RWPE2 (cell line): Measurements from ENCODE around the gene UNC5A.
A peak's percentile ranks its signal among the peaks of the same experiment; 100 is the strongest.

Experiments
- ATAC-seq: fragments of 200-7000 bp; cut with Tn5 transposase; 3 replicates; pipeline ENCODE4 v1.9.1; 2021; ENCODE audit warnings: low read depth
- DNase-seq: peaks from one replicate; pipeline ENCODE4 v3.0.0-alpha.2; 2020; ENCODE audit warnings: low spot score
- H3K27ac ChIP-seq: fragments of 450-650 bp; 2 replicates; pipeline ENCODE4 v1.5.1; 2017; ENCODE audit warnings: mild to moderate bottlenecking; ENCODE audit not compliant: poor library complexity, severe bottlenecking
- H3K27me3 ChIP-seq: fragments of 250-450 bp; sonication (Bioruptor Pico); 2 replicates; pipeline ENCODE4 v1.5.1; 2021; ENCODE audit warnings: mild to moderate bottlenecking, moderate library complexity; ENCODE audit not compliant: insufficient read depth, poor library complexity, severe bottlenecking
- H3K36me3 ChIP-seq: fragments of 250-450 bp; sonication (Bioruptor Pico); 2 replicates; pipeline ENCODE4 v1.5.1; 2020; ENCODE audit warnings: low read depth, mild to moderate bottlenecking, moderate library complexity
- H3K4me1 ChIP-seq: fragments of 250-450 bp; sonication (Bioruptor Pico); 2 replicates; pipeline ENCODE4 v1.5.1; 2021; ENCODE audit warnings: mild to moderate bottlenecking, moderate library complexity; ENCODE audit not compliant: insufficient read depth, poor library complexity, severe bottlenecking
- H3K4me3 ChIP-seq: fragments of 250-450 bp; sonication (Bioruptor Pico); 2 replicates; pipeline ENCODE4 v1.5.1; 2021; ENCODE audit warnings: mild to moderate bottlenecking, moderate library complexity; ENCODE audit not compliant: severe bottlenecking
- H3K9me3 ChIP-seq: fragments of 250-450 bp; sonication (Bioruptor Pico); 2 replicates; pipeline ENCODE4 v1.5.1; 2021; ENCODE audit warnings: mild to moderate bottlenecking, moderate library complexity; ENCODE audit not compliant: severe bottlenecking
- TF ChIP-seq, protein P1 (sequence below): fragments of 450-650 bp; IDR thresholded peaks from one replicate; pipeline ENCODE4 v1.5.1; 2017; ENCODE audit warnings: mild to moderate bottlenecking, moderate library complexity; ENCODE audit not compliant: poor library complexity, severe bottlenecking

Gene UNC5A

DNA sequence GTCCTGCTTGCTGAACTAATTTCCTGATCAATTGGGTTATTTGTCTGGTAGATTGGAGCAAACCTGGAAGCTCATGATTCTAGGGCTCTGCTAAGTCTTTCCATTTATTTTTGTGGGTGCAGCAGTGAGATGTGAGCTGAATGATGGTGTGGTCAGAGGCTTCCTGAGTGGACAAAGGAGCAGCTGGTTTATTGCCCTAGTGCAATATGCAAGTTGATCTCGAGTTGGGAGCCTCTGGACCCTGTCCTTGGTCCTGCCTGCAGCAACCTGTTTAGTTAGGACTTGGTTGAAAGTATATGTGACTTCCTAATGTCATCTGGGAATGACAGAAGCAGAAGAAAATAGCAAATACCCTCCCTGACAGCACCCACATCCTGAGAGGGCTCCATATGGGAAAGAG lies 4.2 kb upstream of the UNC5A start:
- TF ChIP-seq, protein P1, sequence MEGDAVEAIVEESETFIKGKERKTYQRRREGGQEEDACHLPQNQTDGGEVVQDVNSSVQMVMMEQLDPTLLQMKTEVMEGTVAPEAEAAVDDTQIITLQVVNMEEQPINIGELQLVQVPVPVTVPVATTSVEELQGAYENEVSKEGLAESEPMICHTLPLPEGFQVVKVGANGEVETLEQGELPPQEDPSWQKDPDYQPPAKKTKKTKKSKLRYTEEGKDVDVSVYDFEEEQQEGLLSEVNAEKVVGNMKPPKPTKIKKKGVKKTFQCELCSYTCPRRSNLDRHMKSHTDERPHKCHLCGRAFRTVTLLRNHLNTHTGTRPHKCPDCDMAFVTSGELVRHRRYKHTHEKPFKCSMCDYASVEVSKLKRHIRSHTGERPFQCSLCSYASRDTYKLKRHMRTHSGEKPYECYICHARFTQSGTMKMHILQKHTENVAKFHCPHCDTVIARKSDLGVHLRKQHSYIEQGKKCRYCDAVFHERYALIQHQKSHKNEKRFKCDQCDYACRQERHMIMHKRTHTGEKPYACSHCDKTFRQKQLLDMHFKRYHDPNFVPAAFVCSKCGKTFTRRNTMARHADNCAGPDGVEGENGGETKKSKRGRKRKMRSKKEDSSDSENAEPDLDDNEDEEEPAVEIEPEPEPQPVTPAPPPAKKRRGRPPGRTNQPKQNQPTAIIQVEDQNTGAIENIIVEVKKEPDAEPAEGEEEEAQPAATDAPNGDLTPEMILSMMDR: no peak
- H3K27me3 ChIP-seq: peaks cover 53% of the 10 kb centered on the region
- no peaks in the 10 kb centered on the region for H3K4me1 ChIP-seq
- H3K27ac ChIP-seq: no peak overlapping the region
- no peak for DNase-seq
- no peaks in the 10 kb centered on the region for H3K36me3 ChIP-seq
- no peak overlapping the region for H3K4me3 ChIP-seq
- ATAC-seq: no peak
- no peaks in the 10 kb centered on the region for H3K9me3 ChIP-seq

DNA sequence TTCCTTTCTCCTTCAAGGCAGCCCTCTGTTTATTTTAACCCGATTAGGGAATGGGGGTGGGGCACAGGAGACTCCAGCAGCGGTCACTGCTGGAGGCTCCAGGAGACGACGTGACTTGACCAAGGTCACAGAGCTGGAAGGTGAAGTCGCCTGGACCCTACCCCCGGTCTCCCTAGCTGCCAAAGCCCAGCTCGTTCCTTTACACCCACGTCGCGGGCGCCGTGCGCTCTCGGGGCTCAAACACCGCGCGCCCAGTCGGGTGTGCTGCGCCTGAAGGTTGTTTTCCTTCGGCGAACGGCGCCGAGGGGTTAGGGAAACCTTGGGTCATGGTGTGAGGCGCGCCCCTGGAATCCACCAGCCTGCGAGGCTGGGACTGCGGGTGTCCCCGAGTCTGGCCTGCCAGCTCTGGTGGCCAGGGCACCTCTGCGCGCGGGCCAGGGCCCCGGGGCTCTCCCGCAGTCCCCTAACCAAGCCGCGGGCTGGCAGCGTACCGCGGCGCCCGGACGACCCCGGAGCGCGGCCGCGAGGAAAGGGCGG lies 747 bp upstream of the UNC5A start:
- H3K4me3 ChIP-seq: peak overlapping the region; percentile 22
- ATAC-seq: no peak
- no peaks in the 10 kb centered on the region for H3K36me3 ChIP-seq
- H3K27me3 ChIP-seq: peaks cover 76% of the 10 kb centered on the region
- H3K9me3 ChIP-seq: no peaks in the 10 kb centered on the region
- no peaks in the 10 kb centered on the region for H3K4me1 ChIP-seq
- H3K27ac ChIP-seq: no peak overlapping the region
- TF ChIP-seq, protein P1: no peak
- DNase-seq: no peak

DNA sequence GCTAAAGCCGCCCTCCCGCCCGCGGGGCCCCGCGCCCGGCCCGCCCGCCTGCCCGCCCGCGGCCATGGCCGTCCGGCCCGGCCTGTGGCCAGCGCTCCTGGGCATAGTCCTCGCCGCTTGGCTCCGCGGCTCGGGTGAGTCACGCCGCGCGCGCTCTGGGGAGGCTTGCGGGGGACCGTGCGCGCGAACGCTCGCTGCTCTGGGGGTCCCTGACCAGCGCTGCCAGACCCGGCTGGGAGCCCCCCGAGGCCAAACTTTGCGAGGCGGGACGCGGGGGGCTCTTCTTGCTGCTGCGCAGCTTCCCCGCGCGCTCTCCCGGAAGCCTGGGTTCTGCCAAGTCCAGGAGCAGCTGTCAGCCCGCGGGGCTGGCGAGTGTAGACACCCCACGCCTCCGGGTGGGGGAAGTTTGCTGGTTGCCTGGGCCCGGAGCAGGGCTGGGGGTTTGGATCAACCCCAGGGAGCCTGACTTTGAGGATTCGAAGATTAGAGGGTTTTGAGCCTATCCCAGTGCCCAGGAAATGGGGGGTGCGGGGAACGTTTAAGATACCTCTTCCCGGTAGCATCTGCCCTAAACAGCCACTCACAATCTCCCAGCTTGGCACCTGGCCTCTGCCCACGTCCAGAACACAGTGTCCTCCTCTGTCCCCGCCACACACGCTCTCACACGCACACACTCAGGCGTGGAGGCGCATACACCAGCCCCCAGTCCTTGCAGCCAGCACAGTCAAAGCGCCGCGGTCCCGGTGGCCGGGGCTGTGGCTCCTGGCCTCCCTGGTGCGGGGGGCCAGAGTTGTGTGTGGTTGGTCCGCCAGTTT lies 535 bp downstream of the UNC5A start:
- no peak for ATAC-seq
- DNase-seq: no peak
- Histone ChIP-seq H3K4me3 (peak overlapping the region; percentile 22), H3K27ac (no peak overlapping the region), H3K27me3 (peaks cover 75% of the 10 kb centered on the region), H3K36me3 (no peaks in the 10 kb centered on the region), H3K9me3 (no peaks in the 10 kb centered on the region), H3K4me1 (no peaks in the 10 kb centered on the region)
- TF ChIP-seq, protein P1: no peak

GRCh38 chr5:176812269-176813259 lies 2.2 kb downstream of the UNC5A start:
- peak; percentile 37; the same call in 2 of the 3 replicates for ATAC-seq
- H3K36me3 ChIP-seq: no peaks in the 10 kb centered on the region
- DNase-seq: no peak
- no peak overlapping the region for H3K27ac ChIP-seq
- TF ChIP-seq, protein P1: peak; percentile 75
- H3K4me1 ChIP-seq: no peaks in the 10 kb centered on the region
- no peaks in the 10 kb centered on the region for H3K9me3 ChIP-seq
- peaks cover 73% of the 10 kb centered on the region for H3K27me3 ChIP-seq
- no peak overlapping the region for H3K4me3 ChIP-seq
